Right cardiac atrium (tissue), 5 donors: ENCODE results near the gene EEF1AKMT1. TPM values are rescaled to one million over a fixed set of nuclear protein-coding genes. Genes with fewer than 3 reads are reported as not detected.

Experiments
- ATAC-seq, 2 donors: fragments of 200-7000 bp; cut with Tn5 transposase; one replicate each; pipeline versions ENCODE4 v1.8.0 to v1.9.1; 2020; ENCODE audit warnings: moderate library complexity in 2 of 2, mild to moderate bottlenecking in 1 of 2
- DNase-seq, 3 donors: peaks; one replicate each; pipeline ENCODE4 v3.0.0-alpha.2; 2020
- H3K27ac ChIP-seq: one replicate; pipeline ENCODE4 v1.5.1; 2013; ENCODE audit warnings: mild to moderate bottlenecking, low read length, control low read depth, moderate library complexity
- H3K27me3 ChIP-seq: one replicate; pipeline ENCODE4 v1.6.1; 2013; ENCODE audit not compliant: control insufficient read depth, insufficient read depth
- H3K4me1 ChIP-seq: one replicate; pipeline ENCODE4 v1.6.1; 2013; ENCODE audit warnings: low read length; ENCODE audit not compliant: control insufficient read depth, insufficient read depth
- H3K4me3 ChIP-seq: one replicate; pipeline ENCODE4 v1.5.1; 2013; ENCODE audit warnings: low read length, control low read depth
- H3K9me3 ChIP-seq: one replicate; pipeline ENCODE4 v1.6.1; 2013; ENCODE audit warnings: low read length; ENCODE audit not compliant: control insufficient read depth
- WGBS: extraction: QIAGEN DNeasy Blood & Tissue Kit; methylation state at CpG from one replicate; pipeline ENCODE4 v1.1.7; 2013; 5-methylcytosine and 5-hydroxymethylcytosine counted together
- intact Hi-C, 4 donors: fragments of 100-400 bp; cut with DNase I; formaldehyde crosslinking; loops; one replicate each; pipeline versions ENCODE4 v1.11.0 to v1.14.0; 2022 to 2023
- polyA plus RNA-seq: library from polyadenylated mRNA; stranded (reverse); fragments of 200-250 nt; gene quantifications from one replicate; pipeline ENCODE4 v1.2.3, GENCODE V29; 2013
- total RNA-seq, 4 donors: library from RNA; stranded (reverse); fragmentation: NEBNext Ultra II Directional; extraction: Animal tissue kit (Norgen Biotek cat#: 25700); gene quantifications; one replicate each; pipeline ENCODE4 v1.2.1, GENCODE V29; 2021
- donor health status: healthy with polysubstance abuse.
- donor health status: DM: no; HTN: yes; CAD: no.
- donor health status: DM: no; HTN: no; CAD: no.
- donor health status: DM: no; HTN: yes; CAD: no; lungs with severe emphysema.
- donor health status: DM: yes; HTN: yes; CAD: no.

The EEF1AKMT1 gene
- total and polyA plus RNA-seq, 5 donors: 12.4 to 14.8 (median 13.0) TPM

- intact Hi-C loops: no loop called here
- DNase-seq (no peak), ATAC-seq (no peak)
- 30% methylated on average over 2 of the region's 2 CpGs for whole genome bisulfite sequencing
- H3K27me3 ChIP-seq: no peaks in the 10 kb centered on the region
- H3K27ac ChIP-seq: no peak overlapping the region
- no peaks in the 10 kb centered on the region for H3K4me1 ChIP-seq
- H3K4me3 ChIP-seq: no peak overlapping the region
- H3K9me3 ChIP-seq: no peaks in the 10 kb centered on the region
These were observed 27.9 kb upstream of the EEF1AKMT1 start for GRCh38 chr13:20801707-20802106.

GRCh38 chr13:20799726-20800416 lies 26.1 kb upstream of the EEF1AKMT1 start:
- Histone ChIP-seq H3K4me1 (no peaks in the 10 kb centered on the region), H3K4me3 (no peak overlapping the region), H3K9me3 (no peaks in the 10 kb centered on the region), H3K27ac (no peak overlapping the region), H3K27me3 (no peaks in the 10 kb centered on the region)
- ATAC-seq (no peak), DNase-seq (no peak)
- intact Hi-C loops: no loop called here
- 71% methylated on average over 6 of the region's 6 CpGs for WGBS

DNA sequence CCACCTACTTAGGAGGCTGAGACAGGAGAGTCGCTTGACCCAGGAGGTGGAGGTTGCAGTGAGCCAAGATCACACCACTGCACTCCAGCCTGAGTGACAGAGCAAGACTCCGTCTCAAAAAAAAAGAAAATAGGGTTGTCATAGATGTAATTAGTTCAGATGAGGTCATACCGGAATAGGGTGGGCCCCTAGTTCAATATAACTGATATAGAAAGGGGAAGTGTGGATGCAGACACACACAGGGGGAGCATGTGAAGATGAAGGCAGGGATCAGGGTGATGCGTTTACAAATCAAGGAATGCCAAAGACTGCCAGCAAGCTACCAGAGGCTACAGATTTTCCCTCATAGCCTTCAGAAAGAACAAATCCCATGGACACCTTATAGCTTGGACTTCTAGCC lies 24.3 kb upstream of the EEF1AKMT1 start:
- no peak for DNase-seq
- no peaks in the 10 kb centered on the region for H3K4me1 ChIP-seq
- 85% methylated on average over 4 of the region's 4 CpGs for WGBS
- H3K9me3 ChIP-seq: no peaks in the 10 kb centered on the region
- peak; percentile 47 to 68 for ATAC-seq
- intact Hi-C loops: no loop called here
- no peak overlapping the region for H3K4me3 ChIP-seq
- no peak overlapping the region for H3K27ac ChIP-seq
- no peaks in the 10 kb centered on the region for H3K27me3 ChIP-seq

GRCh38 chr13:20796791-20797508 lies 23.2 kb upstream of the EEF1AKMT1 start:
- DNase-seq (no peak), ATAC-seq (peak in 1 of 2 donors; percentile 52)
- Histone ChIP-seq H3K4me1 (no peaks in the 10 kb centered on the region), H3K27ac (no peak overlapping the region), H3K4me3 (no peak overlapping the region), H3K9me3 (no peaks in the 10 kb centered on the region), H3K27me3 (no peaks in the 10 kb centered on the region)
- intact Hi-C loops: no loop called here
- WGBS: 54% methylated on average over 5 of the region's 5 CpGs

GRCh38 chr13:20789665-20790064 lies 15.9 kb upstream of the EEF1AKMT1 start:
- ATAC-seq (no peak), DNase-seq (no peak)
- H3K4me3 ChIP-seq: no peak overlapping the region
- H3K9me3 ChIP-seq: no peaks in the 10 kb centered on the region
- no peak overlapping the region for H3K27ac ChIP-seq
- no peaks in the 10 kb centered on the region for H3K4me1 ChIP-seq
- intact Hi-C loops: no loop called here
- H3K27me3 ChIP-seq: no peaks in the 10 kb centered on the region
- WGBS: 94% methylated on average over 7 of the region's 7 CpGs

GRCh38 chr13:20788312-20788711 lies 14.6 kb upstream of the EEF1AKMT1 start:
- ATAC-seq (no peak), DNase-seq (no peak)
- Histone ChIP-seq H3K4me3 (no peak overlapping the region), H3K27me3 (no peaks in the 10 kb centered on the region), H3K27ac (no peak overlapping the region), H3K9me3 (no peaks in the 10 kb centered on the region), H3K4me1 (no peaks in the 10 kb centered on the region)
- intact Hi-C loops: no loop called here
- 94% methylated on average over 1 of the region's 1 CpG for WGBS

- ATAC-seq (no peak), DNase-seq (no peak)
- H3K9me3 ChIP-seq: no peaks in the 10 kb centered on the region
- no peak overlapping the region for H3K4me3 ChIP-seq
- H3K27me3 ChIP-seq: no peaks in the 10 kb centered on the region
- H3K27ac ChIP-seq: no peak overlapping the region
- intact Hi-C loops: no loop called here
- H3K4me1 ChIP-seq: no peaks in the 10 kb centered on the region
- WGBS: 75% methylated on average over 5 of the region's 5 CpGs
These were observed 13.4 kb upstream of the EEF1AKMT1 start for GRCh38 chr13:20787180-20787579.

DNA sequence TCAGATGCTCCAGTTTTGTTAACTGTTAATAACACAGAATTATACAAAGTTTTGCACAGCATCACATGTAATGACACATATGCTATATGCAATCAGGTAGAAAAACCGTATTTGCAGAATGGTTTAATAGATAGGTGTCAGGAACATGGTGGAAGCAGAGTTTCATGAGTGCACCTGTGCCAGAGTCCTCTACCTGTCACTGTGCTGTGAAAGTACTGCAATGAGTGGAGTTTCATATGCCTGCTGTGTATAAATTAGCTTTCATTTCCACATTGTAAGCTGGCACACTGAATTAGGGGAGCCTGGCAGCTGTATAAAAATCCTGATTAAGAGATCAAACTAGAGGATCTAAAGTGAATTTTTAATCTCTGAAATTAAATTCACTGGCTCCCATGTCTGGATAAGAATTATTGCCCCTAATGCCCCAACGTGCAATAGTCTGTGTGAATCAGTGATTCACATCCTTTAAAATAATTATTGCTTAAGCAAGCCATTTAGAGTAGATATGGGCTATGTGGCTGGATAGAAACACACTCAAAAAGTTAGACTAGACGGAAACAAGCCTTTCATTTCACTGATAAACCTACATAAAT lies 8.5 kb upstream of the EEF1AKMT1 start:
- Histone ChIP-seq H3K9me3 (no peaks in the 10 kb centered on the region), H3K4me3 (no peak overlapping the region), H3K27me3 (no peaks in the 10 kb centered on the region), H3K4me1 (no peaks in the 10 kb centered on the region), H3K27ac (no peak overlapping the region)
- DNase-seq (no peak), ATAC-seq (no peak)
- WGBS: 84% methylated on average over 3 of the region's 3 CpGs
- intact Hi-C loops: no loop called here

GRCh38 chr13:20780317-20780716 lies 6.6 kb upstream of the EEF1AKMT1 start:
- intact Hi-C loops: no loop called here

GRCh38 chr13:20779405-20779804 lies 5.6 kb upstream of the EEF1AKMT1 start:
- DNase-seq (no peak), ATAC-seq (no peak)
- intact Hi-C loops: no loop called here
- Histone ChIP-seq H3K4me3 (no peak overlapping the region), H3K9me3 (no peaks in the 10 kb centered on the region), H3K27me3 (no peaks in the 10 kb centered on the region), H3K4me1 (no peaks in the 10 kb centered on the region), H3K27ac (no peak overlapping the region)
- WGBS: 87% methylated on average over 7 of the region's 7 CpGs

More at GRCh38 chr13:20780317-20780716, 6.6 kb upstream of the EEF1AKMT1 start:
- WGBS: 86% methylated on average over 1 of the region's 1 CpG
- no peaks in the 10 kb centered on the region for H3K9me3 ChIP-seq
- no peaks in the 10 kb centered on the region for H3K4me1 ChIP-seq
- no peak for DNase-seq
- H3K27ac ChIP-seq: no peak overlapping the region
- no peaks in the 10 kb centered on the region for H3K27me3 ChIP-seq
- ATAC-seq: no peak
- H3K4me3 ChIP-seq: no peak overlapping the region

DNA sequence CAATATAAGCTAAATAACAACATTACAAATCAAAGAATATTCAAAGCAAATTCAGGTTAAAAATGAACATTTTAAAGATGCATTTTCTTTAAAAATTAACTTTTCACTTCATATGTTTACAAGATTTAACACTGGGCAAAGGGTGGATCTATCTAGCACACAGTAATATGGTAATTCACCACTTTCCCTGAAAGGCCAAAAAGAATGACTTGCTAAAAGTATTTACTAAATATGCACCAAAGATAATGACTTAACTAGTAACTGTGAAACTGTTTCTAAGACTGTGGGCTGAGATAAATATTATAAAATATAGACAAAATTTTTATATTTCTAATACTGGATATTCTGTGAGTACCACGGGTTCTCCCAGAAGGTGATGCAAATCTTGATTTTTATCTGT lies 4.5 kb upstream of the EEF1AKMT1 start:
- Histone ChIP-seq H3K9me3 (no peaks in the 10 kb centered on the region), H3K27me3 (no peaks in the 10 kb centered on the region), H3K4me3 (no peak overlapping the region), H3K4me1 (no peaks in the 10 kb centered on the region), H3K27ac (no peak overlapping the region)
- no peak for ATAC-seq
- DNase-seq: no peak
- intact Hi-C loops: no loop called here
- 91% methylated on average over 1 of the region's 1 CpG for WGBS
